Gastrocnemius medialis (tissue), 4 donors: ENCODE measurements around the gene HAUS7.

Source experiments
- CTCF ChIP-seq, 5 experiments: fragments of 450-650 bp in 3 of 5; fragments of 200-600 bp in 2 of 5; sonication (generic) in 2 of 5; IDR thresholded peaks in 4 of 5; conservative IDR thresholded peaks in 1 of 5; 1 replicate in 4 of 5; 2 replicates in 1 of 5; pipeline ENCODE4 v1.5.1; 2016 to 2019; ENCODE audit warnings: antibody characterized with exemption in 5 of 5, mild to moderate bottlenecking in 3 of 5, moderate library complexity in 3 of 5
- POLR2A ChIP-seq, 2 donors: fragments of 450-650 bp; IDR thresholded peaks; one replicate each; pipeline ENCODE4 v1.6.1; 2017; ENCODE audit warnings: antibody characterized with exemption in 2 of 2, mild to moderate bottlenecking in 2 of 2, moderate library complexity in 2 of 2

GRCh38 chrX:153410888-153411254 lies 59.5 kb downstream of the HAUS7 start:
- TF ChIP-seq POLR2A (IDR thresholded peaks at IDR 0.05) = no peak
- TF ChIP-seq CTCF (IDR thresholded peaks at IDR 0.05 in 4 of 5, conservative IDR thresholded peaks at IDR 0.05 in 1 of 5) = no peak
